Measurements from ENCODE around the gene MCM7.
A peak's percentile ranks its signal among the peaks of the same experiment; 100 is the strongest.

- peak; percentile 71 to 98 (median 80) for TF ChIP-seq CTCF (IDR thresholded peaks at IDR 0.05)
- no peak for TF ChIP-seq POLR2A (IDR thresholded peaks at IDR 0.05)
Measured at GRCh38 chr7:100132697-100133151, 31.5 kb upstream of the MCM7 start.
